Activated CD4-positive, alpha-beta T cell treated with anti-CD3 and anti-CD28 coated beads for 36 hours (primary cell): ENCODE data around the gene FRMPD1. TPM values are rescaled to one million over a fixed set of nuclear protein-coding genes. Genes with fewer than 3 reads are reported as not detected.

ENCODE experiments used
- ATAC-seq: fragments of 200-7000 bp; cut with Tn5 transposase; one replicate; pipeline ENCODE4 v1.10.0; 2021; ENCODE audit warnings: mild to moderate bottlenecking, moderate library complexity
- CTCF ChIA-PET: fragments of 350-600 bp; sonication (Branson Sonifier 250); formaldehyde crosslinking; loops from one replicate; lab custom pipeline; 2021; ENCODE audit warnings: antibody characterized with exemption; lab: Charles Lee
- POLR2A ChIA-PET: fragments of 350-600 bp; sonication (Branson Sonifier 250); formaldehyde crosslinking; loops from one replicate; lab custom pipeline; 2021; ENCODE audit warnings: antibody characterized with exemption, inconsistent platforms; lab: Charles Lee
- DNase-seq: peaks from one replicate; pipeline ENCODE4 v3.0.0-alpha.2; 2020
- H3K27ac Mint-ChIP-seq: one replicate; pipeline ENCODE4 v1.8.0; 2021; ENCODE audit warnings: mixed read lengths
- H3K27me3 Mint-ChIP-seq: one replicate; pipeline ENCODE4 v1.8.0; 2021; ENCODE audit warnings: mixed read lengths
- H3K36me3 Mint-ChIP-seq: one replicate; pipeline ENCODE4 v1.8.0; 2021; ENCODE audit warnings: low read depth, mixed read lengths
- H3K4me1 Mint-ChIP-seq: one replicate; pipeline ENCODE4 v1.8.0; 2021; ENCODE audit warnings: mixed read lengths
- H3K4me3 Mint-ChIP-seq: one replicate; pipeline ENCODE4 v1.8.0; 2021; ENCODE audit warnings: mild to moderate bottlenecking, moderate library complexity, mixed read lengths
- H3K9me3 Mint-ChIP-seq: one replicate; pipeline ENCODE4 v1.8.0; 2021; ENCODE audit warnings: low read depth, mixed read lengths
- intact Hi-C, 2 experiments: fragments of 100-400 bp; cut with DNase I in 1 of 2; cut with micrococcal nuclease in 1 of 2; formaldehyde crosslinking; loops; one replicate each; pipeline versions ENCODE4 v1.14.2 to v1.15.1; 2022 to 2024; cut with DNase I, micrococcal nuclease
- total RNA-seq, 2 experiments: library from RNA; stranded (reverse); gene quantifications; one replicate each; pipeline ENCODE4 v1.2.3, GENCODE V29; 2021

The FRMPD1 gene
- total RNA-seq, 2 experiments from 2014 or later, result not detected

GRCh38 chr9:37619806-37620205, 30.9 kb upstream of the FRMPD1 start:
- H3K4me1 Mint-ChIP-seq, result no peaks in the 10 kb centered on the region
- ATAC-seq (no peak), DNase-seq (no peak)
- no peak overlapping the region for H3K4me3 Mint-ChIP-seq
- H3K27me3 Mint-ChIP-seq, result peaks cover 4% of the 10 kb centered on the region
- ChIA-PET POLR2A (no interaction called here), CTCF (no interaction called here)
- intact Hi-C loops, result loop anchor here in 1 of 2 experiments (10.0 kb wide), 1 partner anchor 55 kb away; no protein-coding TSS in a partner anchor
- no peaks in the 10 kb centered on the region for H3K9me3 Mint-ChIP-seq
- H3K36me3 Mint-ChIP-seq, result no peaks in the 10 kb centered on the region
- H3K27ac Mint-ChIP-seq, result no peak overlapping the region

- ATAC-seq (no peak), DNase-seq (no peak)
- Mint-ChIP-seq H3K4me3 (no peak overlapping the region), H3K36me3 (no peaks in the 10 kb centered on the region), H3K4me1 (no peaks in the 10 kb centered on the region), H3K9me3 (no peaks in the 10 kb centered on the region), H3K27ac (no peak overlapping the region), H3K27me3 (peaks cover 4% of the 10 kb centered on the region)
- intact Hi-C loops, result loop anchor here in 1 of 2 experiments (10.0 kb wide), 1 partner anchor 56 kb away; no protein-coding TSS in a partner anchor
- POLR2A ChIA-PET, result no interaction called here
- CTCF ChIA-PET, result interaction anchor here (0.7 to 1.8 kb wide), 2 partner anchors 12 to 36 kb away, joined by 4 read pairs; no protein-coding TSS in a partner anchor
Observed at GRCh38 chr9:37620396-37620795, 30.4 kb upstream of the FRMPD1 start.

- ChIA-PET POLR2A (no interaction called here), CTCF (interaction anchor here (0.8 to 1.8 kb wide), 2 partner anchors 14 to 289 kb away, joined by 3 to 4 read pairs; no protein-coding TSS in a partner anchor)
- Mint-ChIP-seq H3K27ac (no peak overlapping the region), H3K27me3 (peaks cover 4% of the 10 kb centered on the region), H3K9me3 (no peaks in the 10 kb centered on the region), H3K4me1 (no peaks in the 10 kb centered on the region), H3K4me3 (no peak overlapping the region), H3K36me3 (no peaks in the 10 kb centered on the region)
- intact Hi-C loops, result loop anchor here in 1 of 2 experiments (10.0 kb wide), 1 partner anchor 57 kb away; no protein-coding TSS in a partner anchor
- DNase-seq (no peak), ATAC-seq (no peak)
Observed at GRCh38 chr9:37621273-37622121, 29.3 kb upstream of the FRMPD1 start.

- Mint-ChIP-seq H3K27me3 (peaks cover 4% of the 10 kb centered on the region), H3K9me3 (no peaks in the 10 kb centered on the region), H3K4me3 (no peak overlapping the region), H3K36me3 (no peaks in the 10 kb centered on the region), H3K27ac (no peak overlapping the region), H3K4me1 (no peaks in the 10 kb centered on the region)
- ATAC-seq (no peak), DNase-seq (no peak)
- ChIA-PET POLR2A (no interaction called here), CTCF (no interaction called here)
- intact Hi-C loops, result loop anchor here in 1 of 2 experiments (10.0 kb wide), 1 partner anchor 58 kb away; no protein-coding TSS in a partner anchor
Observed at GRCh38 chr9:37622462-37622861, 28.3 kb upstream of the FRMPD1 start.

GRCh38 chr9:37623267-37623666, 27.5 kb upstream of the FRMPD1 start:
- ATAC-seq, result no peak
- Mint-ChIP-seq H3K4me1 (no peaks in the 10 kb centered on the region), H3K27me3 (peaks cover 4% of the 10 kb centered on the region), H3K36me3 (no peaks in the 10 kb centered on the region), H3K9me3 (no peaks in the 10 kb centered on the region), H3K27ac (no peak overlapping the region), H3K4me3 (no peak overlapping the region)
- intact Hi-C loops, result loop anchor here in 1 of 2 experiments (10.0 kb wide), 1 partner anchor 58 kb away; no protein-coding TSS in a partner anchor
- CTCF ChIA-PET, result no interaction called here
- no peak for DNase-seq
- POLR2A ChIA-PET, result no interaction called here

GRCh38 chr9:37624073-37624472, 26.7 kb upstream of the FRMPD1 start:
- no peak for DNase-seq
- no peak overlapping the region for H3K27ac Mint-ChIP-seq
- intact Hi-C loops, result loop anchor here in 1 of 2 experiments (10.0 kb wide), 1 partner anchor 59 kb away; no protein-coding TSS in a partner anchor
- ChIA-PET POLR2A (no interaction called here), CTCF (interaction anchor here (0.9 kb wide), 1 partner anchor 32 kb away, joined by 3 read pairs; no protein-coding TSS in a partner anchor)
- no peak for ATAC-seq
- H3K4me1 Mint-ChIP-seq, result no peaks in the 10 kb centered on the region
- H3K9me3 Mint-ChIP-seq, result no peaks in the 10 kb centered on the region
- no peaks in the 10 kb centered on the region for H3K36me3 Mint-ChIP-seq
- H3K4me3 Mint-ChIP-seq, result no peak overlapping the region
- peaks cover 2% of the 10 kb centered on the region for H3K27me3 Mint-ChIP-seq

GRCh38 chr9:37625036-37625757, 25.6 kb upstream of the FRMPD1 start:
- Mint-ChIP-seq H3K36me3 (no peaks in the 10 kb centered on the region), H3K4me3 (no peak overlapping the region), H3K4me1 (no peaks in the 10 kb centered on the region), H3K9me3 (no peaks in the 10 kb centered on the region), H3K27me3 (peaks cover 2% of the 10 kb centered on the region), H3K27ac (no peak overlapping the region)
- DNase-seq (no peak), ATAC-seq (no peak)
- intact Hi-C loops, result loop anchor here in 1 of 2 experiments (5.0 to 10.0 kb wide), 2 partner anchors 37 to 60 kb away; no protein-coding TSS in a partner anchor
- CTCF ChIA-PET, result interaction anchor here (0.9 to 1.0 kb wide), 2 partner anchors 31 to 194 kb away, joined by 3 read pairs; no protein-coding TSS in a partner anchor
- POLR2A ChIA-PET, result no interaction called here

GRCh38 chr9:37625758-37626147, 25.0 kb upstream of the FRMPD1 start:
- no peaks in the 10 kb centered on the region for H3K36me3 Mint-ChIP-seq
- POLR2A ChIA-PET, result no interaction called here

GRCh38 chr9:37626708-37627292, 24.0 kb upstream of the FRMPD1 start:
- no peak overlapping the region for H3K4me3 Mint-ChIP-seq
- H3K9me3 Mint-ChIP-seq, result no peaks in the 10 kb centered on the region
- H3K36me3 Mint-ChIP-seq, result no peaks in the 10 kb centered on the region
- H3K27me3 Mint-ChIP-seq, result peaks cover 2% of the 10 kb centered on the region
- ChIA-PET CTCF (no interaction called here), POLR2A (no interaction called here)
- ATAC-seq, result no peak
- no peak for DNase-seq
- no peak overlapping the region for H3K27ac Mint-ChIP-seq
- H3K4me1 Mint-ChIP-seq, result no peaks in the 10 kb centered on the region
- intact Hi-C loops, result loop anchor here in 1 of 2 experiments (5.0 to 10.0 kb wide), 2 partner anchors 36 to 62 kb away; no protein-coding TSS in a partner anchor

More at GRCh38 chr9:37625758-37626147, 25.0 kb upstream of the FRMPD1 start:
- Mint-ChIP-seq H3K27ac (no peak overlapping the region), H3K4me3 (no peak overlapping the region), H3K4me1 (no peaks in the 10 kb centered on the region), H3K27me3 (peaks cover 2% of the 10 kb centered on the region), H3K9me3 (no peaks in the 10 kb centered on the region)
- ATAC-seq, result no peak
- DNase-seq, result no peak
- intact Hi-C loops, result loop anchor here in 1 of 2 experiments (5.0 to 10.0 kb wide), 2 partner anchors 37 to 61 kb away; no protein-coding TSS in a partner anchor
- CTCF ChIA-PET, result interaction anchor here (1.0 kb wide), 1 partner anchor 193 kb away, joined by 3 read pairs; no protein-coding TSS in a partner anchor

- POLR2A ChIA-PET, result no interaction called here
- no peak for ATAC-seq
- H3K4me3 Mint-ChIP-seq, result no peak overlapping the region
Observed at GRCh38 chr9:37632479-37632878, 18.3 kb upstream of the FRMPD1 start.

GRCh38 chr9:37635808-37636207, 14.9 kb upstream of the FRMPD1 start:
- Mint-ChIP-seq H3K9me3 (no peaks in the 10 kb centered on the region), H3K27ac (no peak overlapping the region), H3K4me1 (no peaks in the 10 kb centered on the region), H3K36me3 (no peaks in the 10 kb centered on the region), H3K27me3 (peaks cover 7% of the 10 kb centered on the region), H3K4me3 (no peak overlapping the region)
- ChIA-PET CTCF (no interaction called here), POLR2A (no interaction called here)
- DNase-seq, result no peak
- no peak for ATAC-seq
- intact Hi-C loops, result no loop called here

More at GRCh38 chr9:37632479-37632878, 18.3 kb upstream of the FRMPD1 start:
- H3K36me3 Mint-ChIP-seq, result no peaks in the 10 kb centered on the region
- CTCF ChIA-PET, result no interaction called here
- H3K4me1 Mint-ChIP-seq, result no peaks in the 10 kb centered on the region
- H3K27ac Mint-ChIP-seq, result no peak overlapping the region
- no peaks in the 10 kb centered on the region for H3K9me3 Mint-ChIP-seq
- intact Hi-C loops, result no loop called here
- H3K27me3 Mint-ChIP-seq, result peaks cover 6% of the 10 kb centered on the region
- DNase-seq, result no peak
